Hepatocyte (in vitro differentiated cells): ENCODE results near the gene RAP1GAP.

Experiments
- EZH2 ChIP-seq: fragments of 200-600 bp; sonication (generic); IDR thresholded peaks from 2 replicates; pipeline ENCODE4 v1.6.1; 2016; ENCODE audit warnings: antibody characterized with exemption, mild to moderate bottlenecking, borderline replicate concordance
- TF ChIP-seq, protein P1 (sequence below): fragments of 200-600 bp; sonication (generic); IDR thresholded peaks from 2 replicates; pipeline ENCODE4 v1.5.1; 2016; ENCODE audit warnings: antibody characterized with exemption, mild to moderate bottlenecking; ENCODE audit not compliant: poor library complexity

DNA sequence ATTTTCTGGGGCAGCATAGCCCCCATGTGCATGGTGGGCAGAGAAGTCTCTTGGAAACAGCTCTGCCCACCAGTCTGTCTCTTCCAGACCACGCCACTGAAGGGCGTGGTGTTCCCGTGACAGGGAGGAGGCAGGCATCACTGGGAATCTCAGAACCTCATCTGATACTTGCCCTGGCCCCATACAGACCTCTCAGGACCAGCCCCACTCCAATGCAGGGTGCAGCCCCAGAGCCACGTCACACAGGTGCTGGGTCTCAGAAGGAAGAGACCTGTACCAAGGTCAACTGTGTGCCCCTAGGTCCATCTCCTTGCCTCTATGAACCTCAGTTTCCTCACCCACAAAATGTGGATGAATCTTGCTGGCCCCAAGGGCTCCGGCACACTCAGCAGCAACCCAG is 7.3 kb downstream of the RAP1GAP start:
- TF ChIP-seq, protein P1, sequence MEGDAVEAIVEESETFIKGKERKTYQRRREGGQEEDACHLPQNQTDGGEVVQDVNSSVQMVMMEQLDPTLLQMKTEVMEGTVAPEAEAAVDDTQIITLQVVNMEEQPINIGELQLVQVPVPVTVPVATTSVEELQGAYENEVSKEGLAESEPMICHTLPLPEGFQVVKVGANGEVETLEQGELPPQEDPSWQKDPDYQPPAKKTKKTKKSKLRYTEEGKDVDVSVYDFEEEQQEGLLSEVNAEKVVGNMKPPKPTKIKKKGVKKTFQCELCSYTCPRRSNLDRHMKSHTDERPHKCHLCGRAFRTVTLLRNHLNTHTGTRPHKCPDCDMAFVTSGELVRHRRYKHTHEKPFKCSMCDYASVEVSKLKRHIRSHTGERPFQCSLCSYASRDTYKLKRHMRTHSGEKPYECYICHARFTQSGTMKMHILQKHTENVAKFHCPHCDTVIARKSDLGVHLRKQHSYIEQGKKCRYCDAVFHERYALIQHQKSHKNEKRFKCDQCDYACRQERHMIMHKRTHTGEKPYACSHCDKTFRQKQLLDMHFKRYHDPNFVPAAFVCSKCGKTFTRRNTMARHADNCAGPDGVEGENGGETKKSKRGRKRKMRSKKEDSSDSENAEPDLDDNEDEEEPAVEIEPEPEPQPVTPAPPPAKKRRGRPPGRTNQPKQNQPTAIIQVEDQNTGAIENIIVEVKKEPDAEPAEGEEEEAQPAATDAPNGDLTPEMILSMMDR, result no peak
- TF ChIP-seq EZH2, result no peak
